Measurements from ENCODE around the gene ATP2C1. TPM values are rescaled to one million over a fixed set of nuclear protein-coding genes. Genes with fewer than 3 reads are reported as not detected.

ATP2C1 gene
- total and polyA plus RNA-seq, 2 of the 13 experiments (the other 11 are each of a cell fraction or from before 2014, with no cell fraction given), result 32.4 to 37.6 TPM

GRCh38 chr3:131026321-131027151 is 132.7 kb downstream of the ATP2C1 start, which contains the start of the genes ASTE1 and NEK11 (continued):
- TF ChIP-seq RAD21 (CRISPR knock-in tag; IDR thresholded peaks at IDR 0.05) (no peak), ZFX (CRISPR knock-in tag; IDR thresholded peaks at IDR 0.05; ENCODE audit: low read depth) (peak; percentile 88), CREB3 (CRISPR knock-in tag; IDR thresholded peaks at IDR 0.05) (no peak), TEAD2 (CRISPR knock-in tag; IDR thresholded peaks at IDR 0.05) (no peak), NFYC (CRISPR knock-in tag; IDR thresholded peaks at IDR 0.05) (no peak), SRSF9 (IDR thresholded peaks at IDR 0.05; ENCODE audit: borderline replicate concordance, insufficient read depth, low read depth, low read length, poor library complexity, severe bottlenecking) (no peak), GTF3A (CRISPR knock-in tag; conservative IDR thresholded peaks at IDR 0.05) (0 out of 2 replicates have a peak, but pooled peaks have one; percentile 36), MEIS1 (CRISPR knock-in tag; IDR thresholded peaks at IDR 0.05; ENCODE audit: borderline replicate concordance) (peak; percentile 87; the same call in 1 of the 2 replicates), FOXO1 (CRISPR knock-in tag; IDR thresholded peaks at IDR 0.05) (no peak), SMAD9 (CRISPR knock-in tag; IDR thresholded peaks at IDR 0.05) (no peak), USF2 (IDR thresholded peaks at IDR 0.05; ENCODE audit: low read depth, low read length) (no peak), USF2 (CRISPR knock-in tag; IDR thresholded peaks at IDR 0.05; ENCODE audit: borderline replicate concordance) (no peak), FOXA1 (IDR thresholded peaks at IDR 0.05) (no peak), FOXA1 (CRISPR knock-in tag; IDR thresholded peaks at IDR 0.05) (no peak), ZNF230 (CRISPR knock-in tag; IDR thresholded peaks at IDR 0.05) (0 out of 2 replicates have a peak, but pooled peaks have one; percentile 41), CTCF (CRISPR knock-in tag; IDR thresholded peaks at IDR 0.05) (peak; percentile 15; the same call in 1 of the 2 replicates), SALL1 (CRISPR knock-in tag; IDR thresholded peaks at IDR 0.05) (peak; percentile 83), MAF1 (CRISPR knock-in tag; IDR thresholded peaks at IDR 0.05; ENCODE audit: borderline replicate concordance) (no peak), ETV5 (CRISPR knock-in tag; IDR thresholded peaks at IDR 0.05; ENCODE audit: borderline replicate concordance) (peak; percentile 54; the same call in 1 of the 2 replicates), ZSCAN12 (CRISPR knock-in tag; IDR thresholded peaks at IDR 0.05) (no peak), NPAS2 (CRISPR knock-in tag; IDR thresholded peaks at IDR 0.05; ENCODE audit: borderline replicate concordance) (no peak), ZBTB21 (CRISPR knock-in tag; IDR thresholded peaks at IDR 0.05) (no peak; the same call in 1 of the 2 replicates), NONO (IDR thresholded peaks at IDR 0.05) (no peak), NONO (CRISPR knock-in tag; conservative IDR thresholded peaks at IDR 0.05) (0 out of 2 replicates have a peak, but pooled peaks have one; percentile 31)

Measured in HepG2 (cell line).